HT-29 (cell line): ENCODE results near the gene ADAM11. TPM values are rescaled to one million over a fixed set of nuclear protein-coding genes. Genes with fewer than 3 reads are reported as not detected.

ENCODE experiments used
- DNase-seq: peaks from one replicate; pipeline ENCODE4 v3.0.0-alpha.2; 2015; ENCODE audit warnings: low spot score
- total RNA-seq: library from RNA; depleted of rRNA; stranded (reverse); fragments of >200 nt; shearing (Covaris generic); gene quantifications from 2 replicates; pipeline ENCODE4 v1.2.3, GENCODE V29; 2014

ADAM11 gene
- total RNA-seq, 1 experiment from 2014 or later = 0.20 TPM

GRCh38 chr17:44775136-44775837, 16.5 kb downstream of the ADAM11 start:
- no peak for DNase-seq

DNA sequence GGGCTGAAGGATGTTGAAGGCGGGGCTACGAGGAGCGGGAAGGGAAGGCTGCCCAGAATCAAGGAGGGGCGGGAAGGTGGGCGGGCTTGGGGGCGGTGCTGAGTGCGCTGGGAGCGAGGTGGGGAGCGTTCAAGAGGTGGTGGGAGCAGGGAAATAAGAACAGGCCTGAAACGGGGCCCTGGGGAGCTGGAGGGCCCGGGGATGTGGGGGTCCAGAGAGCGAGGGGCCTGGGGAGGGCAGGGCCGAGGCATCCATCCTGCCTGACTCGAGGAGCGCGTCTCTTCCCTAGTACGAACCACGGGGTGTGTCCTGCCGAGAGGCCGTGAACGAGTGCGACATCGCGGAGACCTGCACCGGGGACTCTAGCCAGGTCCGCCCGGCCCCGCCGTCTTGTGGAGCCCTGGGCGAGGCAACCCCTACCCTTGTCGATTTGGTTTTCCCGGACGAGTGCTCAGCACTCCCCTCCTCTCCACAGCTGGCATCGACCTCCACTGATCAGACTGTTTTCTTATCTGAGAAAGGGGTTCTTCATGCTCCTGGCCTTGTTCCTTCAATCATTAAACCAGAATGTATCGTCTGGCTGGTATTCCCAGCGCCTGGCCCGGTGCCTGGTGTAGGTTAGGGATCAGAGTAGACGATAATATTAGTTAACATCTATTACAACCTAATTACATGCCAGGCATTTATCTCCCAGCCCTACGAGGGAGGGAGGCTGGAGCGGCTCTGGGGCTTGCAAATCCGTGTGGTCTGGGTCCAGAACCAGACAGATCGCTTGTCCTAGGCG, 17.2 kb downstream of the ADAM11 start:
- DNase-seq = peak; percentile 98

DNA sequence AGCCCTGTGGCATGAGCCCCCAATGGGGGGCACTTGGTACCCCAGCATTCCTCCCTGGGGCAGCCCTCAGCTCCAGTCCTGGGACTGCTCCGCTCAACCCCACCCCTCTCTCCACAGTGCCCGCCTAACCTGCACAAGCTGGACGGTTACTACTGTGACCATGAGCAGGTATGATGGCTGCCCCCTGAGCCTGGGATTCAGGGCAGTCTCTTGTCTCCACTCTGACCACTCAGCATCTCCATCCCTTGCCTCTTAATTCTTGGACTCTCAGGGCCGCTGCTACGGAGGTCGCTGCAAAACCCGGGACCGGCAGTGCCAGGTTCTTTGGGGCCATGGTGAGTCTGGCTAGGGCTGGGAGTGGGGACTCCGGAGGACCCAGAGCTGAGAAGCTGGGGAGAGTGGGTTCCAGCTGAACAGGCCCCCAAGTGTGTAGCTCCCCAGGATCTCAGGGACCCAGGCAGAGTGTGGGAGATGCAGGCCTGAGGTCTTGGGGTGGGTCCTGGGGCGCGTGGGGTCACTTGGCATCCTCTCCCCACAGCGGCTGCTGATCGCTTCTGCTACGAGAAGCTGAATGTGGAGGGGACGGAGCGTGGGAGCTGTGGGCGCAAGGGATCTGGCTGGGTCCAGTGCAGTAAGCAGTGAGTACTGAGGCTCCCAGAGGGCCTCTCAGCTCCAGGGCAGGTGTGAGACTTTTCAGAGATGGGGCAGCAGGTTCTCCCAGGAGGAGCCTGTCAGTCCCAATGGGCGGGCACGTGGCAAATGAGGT, 18.0 kb downstream of the ADAM11 start:
- no peak for DNase-seq

DNA sequence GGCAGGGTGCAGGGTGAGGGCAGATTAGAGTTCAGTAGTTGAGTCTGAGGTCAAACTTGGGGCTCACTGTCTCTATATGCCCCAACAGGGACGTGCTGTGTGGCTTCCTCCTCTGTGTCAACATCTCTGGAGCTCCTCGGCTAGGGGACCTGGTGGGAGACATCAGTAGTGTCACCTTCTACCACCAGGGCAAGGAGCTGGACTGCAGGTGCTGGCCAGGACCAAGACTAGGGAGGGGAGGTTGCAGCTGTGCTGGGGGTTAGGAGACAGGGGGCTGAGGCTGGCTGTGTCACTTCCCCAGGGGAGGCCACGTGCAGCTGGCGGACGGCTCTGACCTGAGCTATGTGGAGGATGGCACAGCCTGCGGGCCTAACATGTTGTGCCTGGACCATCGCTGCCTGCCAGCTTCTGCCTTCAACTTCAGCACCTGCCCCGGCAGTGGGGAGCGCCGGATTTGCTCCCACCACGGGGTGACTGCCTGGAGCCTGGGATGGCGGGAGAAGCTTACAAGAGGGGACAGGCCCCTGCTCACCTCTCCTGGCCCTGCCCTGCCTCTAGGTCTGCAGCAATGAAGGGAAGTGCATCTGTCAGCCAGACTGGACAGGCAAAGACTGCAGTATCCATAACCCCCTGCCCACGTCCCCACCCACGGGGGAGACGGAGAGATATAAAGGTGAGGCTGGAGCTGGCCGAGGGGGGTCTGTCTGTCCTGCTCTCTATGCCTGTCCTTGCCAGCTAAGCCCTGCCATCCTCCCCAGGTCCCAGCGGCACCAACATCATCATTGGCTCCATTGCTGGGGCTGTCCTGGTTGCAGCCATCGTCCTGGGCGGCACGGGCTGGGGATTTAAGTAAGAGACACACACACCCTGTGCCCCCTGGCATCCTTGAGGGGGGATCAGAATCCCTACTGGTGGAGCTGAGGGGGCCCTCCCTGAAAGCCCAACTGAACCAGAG, 18.9 kb downstream of the ADAM11 start:
- DNase-seq = no peak

- DNase-seq = no peak
Observed at GRCh38 chr17:44778656-44779210, 19.9 kb downstream of the ADAM11 start.

GRCh38 chr17:44779211-44780025, 20.6 kb downstream of the ADAM11 start:
- peak; percentile 65 for DNase-seq

DNA sequence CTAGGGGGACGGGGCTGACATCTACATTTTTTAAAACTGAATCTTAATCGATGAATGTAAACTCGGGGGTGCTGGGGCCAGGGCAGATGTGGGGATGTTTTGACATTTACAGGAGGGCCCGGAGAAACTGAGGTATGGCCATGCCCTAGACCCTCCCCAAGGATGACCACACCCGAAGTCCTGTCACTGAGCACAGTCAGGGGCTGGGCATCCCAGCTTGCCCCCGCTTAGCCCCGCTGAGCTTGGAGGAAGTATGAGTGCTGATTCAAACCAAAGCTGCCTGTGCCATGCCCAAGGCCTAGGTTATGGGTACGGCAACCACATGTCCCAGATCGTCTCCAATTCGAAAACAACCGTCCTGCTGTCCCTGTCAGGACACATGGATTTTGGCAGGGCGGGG, 21.4 kb downstream of the ADAM11 start:
- no peak for DNase-seq

- DNase-seq = no peak
Observed at GRCh38 chr17:44780845-44781480, 22.2 kb downstream of the ADAM11 start.

DNA sequence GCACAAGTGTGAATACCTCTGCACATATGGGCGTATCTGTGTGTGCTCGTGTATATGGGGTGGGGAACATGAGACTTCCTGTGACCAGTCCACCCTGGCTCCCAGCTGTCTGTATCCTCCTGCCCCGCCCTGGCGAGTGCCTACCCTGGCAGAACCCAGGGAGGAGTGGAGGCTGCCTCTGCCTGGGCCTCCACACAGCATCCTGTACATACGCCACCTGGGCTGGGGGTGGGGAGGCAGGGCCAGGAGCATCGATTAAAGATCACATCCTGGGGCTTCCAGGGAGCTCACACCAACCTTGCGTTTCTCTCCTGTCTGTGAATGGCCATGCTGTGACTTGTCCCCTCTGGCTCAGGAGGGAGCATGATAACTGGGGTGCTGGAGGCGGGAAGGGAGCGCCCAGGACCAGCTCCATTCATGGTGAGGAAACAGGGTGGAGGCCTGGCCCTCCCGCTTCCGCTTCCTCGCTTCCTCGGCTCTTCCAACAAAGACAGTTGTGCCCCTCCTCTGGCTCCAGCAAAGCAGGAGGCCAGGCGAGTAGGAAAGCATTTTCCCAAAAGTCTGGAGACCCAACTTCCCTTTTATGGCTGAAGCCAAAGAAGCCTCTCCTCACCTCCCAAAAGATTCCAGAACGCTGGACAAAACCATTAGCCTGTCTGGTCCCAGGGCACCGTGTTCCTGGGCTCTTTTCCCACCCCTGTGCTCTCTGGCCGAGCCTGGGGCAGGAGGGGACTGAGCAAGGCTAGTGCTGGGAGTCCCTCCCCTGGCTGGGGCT, 22.9 kb downstream of the ADAM11 start:
- DNase-seq = no peak

DNA sequence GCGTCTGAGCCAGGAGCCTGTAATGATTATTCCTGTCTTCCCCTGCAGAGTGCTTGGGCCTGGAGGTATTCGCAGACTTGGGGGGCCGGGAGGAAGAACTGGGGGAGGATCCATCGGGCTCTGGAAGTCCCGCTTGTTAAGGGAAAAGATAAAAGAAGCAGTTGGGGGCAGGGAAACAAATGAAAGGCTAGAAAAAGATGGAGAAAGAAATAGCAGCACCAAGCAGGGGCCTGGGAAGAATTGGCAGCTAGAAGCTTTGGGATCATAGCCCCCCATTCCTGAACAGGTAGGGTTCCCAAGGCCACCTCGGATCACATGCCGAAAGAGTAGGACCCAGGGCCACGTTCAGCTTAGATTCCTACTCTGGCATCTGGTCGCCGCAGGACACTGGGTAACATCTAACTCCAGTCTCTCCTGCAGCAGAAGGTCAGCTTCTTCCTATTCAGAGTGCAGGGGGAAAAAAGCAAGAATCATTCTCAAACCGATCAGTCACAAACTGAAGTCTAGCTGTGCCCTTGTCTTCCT, 23.6 kb downstream of the ADAM11 start:
- DNase-seq = no peak

- no peak for DNase-seq
Observed at GRCh38 chr17:44785921-44786320, 27.1 kb downstream of the ADAM11 start.

GRCh38 chr17:44786551-44787081, 27.8 kb downstream of the ADAM11 start:
- DNase-seq = no peak

DNA sequence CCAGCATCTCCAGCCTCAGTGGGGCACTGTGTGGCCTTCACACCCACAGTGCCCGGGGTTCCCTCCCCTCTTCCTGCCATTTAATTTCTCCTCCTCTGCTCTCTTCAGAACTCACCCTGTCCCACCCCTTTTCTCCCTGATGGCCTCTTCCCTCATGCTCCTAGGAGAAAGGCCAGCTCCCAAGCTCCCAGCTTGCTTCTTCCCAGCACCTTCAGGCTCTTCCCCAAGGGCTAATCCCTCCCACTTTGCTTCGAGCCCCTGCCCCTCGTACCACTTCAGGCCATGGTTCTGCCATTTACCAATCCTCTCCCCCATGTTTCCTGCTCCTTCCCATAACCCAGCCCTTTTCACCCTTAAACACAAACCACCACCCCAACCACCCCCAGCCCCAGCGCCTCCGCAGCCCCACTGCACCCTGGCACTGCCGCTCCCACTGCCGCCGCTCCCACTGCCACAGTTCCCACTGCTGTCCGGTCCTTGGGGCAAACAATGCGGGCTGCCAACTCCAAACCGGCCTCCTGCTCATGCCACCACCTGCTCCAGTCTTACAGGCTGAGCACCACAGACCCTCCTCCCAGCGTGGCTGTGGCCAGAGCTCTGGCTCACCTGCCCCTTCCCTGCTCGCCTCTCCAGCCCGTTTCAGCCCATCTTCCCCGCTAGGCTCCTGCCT, 28.6 kb downstream of the ADAM11 start:
- no peak for DNase-seq

DNA sequence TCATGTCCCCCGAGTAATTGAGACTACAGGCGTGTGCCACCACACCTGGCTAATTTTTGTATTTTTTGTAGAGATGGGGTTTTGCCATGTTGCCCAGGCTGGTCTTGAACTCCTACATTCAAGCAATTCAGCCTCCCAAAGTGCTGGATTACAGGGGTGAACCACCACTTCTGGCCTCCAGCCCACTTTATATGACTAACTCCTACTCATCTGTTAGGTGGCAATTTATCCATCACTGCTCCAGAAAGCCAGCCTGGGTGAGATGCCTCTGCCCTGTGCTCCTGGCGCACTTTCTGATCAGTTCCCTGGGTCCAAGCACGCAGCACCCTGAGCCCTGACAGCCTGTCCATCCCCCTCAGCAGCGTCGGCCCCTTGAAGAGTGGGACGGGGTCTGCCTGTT, 29.4 kb downstream of the ADAM11 start:
- DNase-seq = no peak

DNA sequence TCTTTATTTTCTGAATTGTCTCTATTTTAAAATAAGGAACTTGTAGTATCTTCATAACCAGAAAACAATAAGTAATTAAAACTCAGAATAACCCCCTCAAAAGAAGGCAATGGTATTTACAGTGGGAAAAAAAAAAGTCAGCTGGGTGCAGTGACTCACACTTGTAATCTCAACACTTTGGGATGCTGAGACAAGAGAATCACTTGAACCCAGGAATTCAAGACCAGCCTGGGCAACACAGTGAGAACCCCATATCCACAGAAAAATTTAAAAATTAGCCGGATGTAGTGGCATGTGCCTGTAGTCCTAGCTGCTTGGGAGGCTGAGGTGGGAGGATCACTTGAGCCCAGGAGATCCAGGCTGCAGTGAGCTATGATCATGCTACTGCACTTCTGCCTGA, 33.5 kb downstream of the ADAM11 start:
- DNase-seq = no peak

GRCh38 chr17:44793885-44794842, 35.4 kb downstream of the ADAM11 start:
- DNase-seq = no peak
